IPS DF 6.9 (cell line): ENCODE data around the gene PABPN1L.

ENCODE experiments used
- DNase-seq: peaks from one replicate; pipeline ENCODE4 v3.0.0-alpha.2; 2013; ENCODE audit warnings: low read depth, low spot score
- H3K27ac ChIP-seq: one replicate; pipeline ENCODE4 v1.5.1; 2013; ENCODE audit warnings: low read length, control low read depth
- H3K27me3 ChIP-seq: 2 replicates; pipeline ENCODE4 v1.6.1; 2013; ENCODE audit warnings: mild to moderate bottlenecking, low read length; ENCODE audit not compliant: control insufficient read depth, insufficient read depth
- H3K36me3 ChIP-seq: 2 replicates; pipeline ENCODE4 v1.6.1; 2013; ENCODE audit warnings: low read length; ENCODE audit not compliant: control insufficient read depth, insufficient read depth
- H3K4me1 ChIP-seq: 2 replicates; pipeline ENCODE4 v1.6.1; 2013; ENCODE audit warnings: low read length; ENCODE audit not compliant: control insufficient read depth, insufficient read depth
- H3K4me3 ChIP-seq: 2 replicates; pipeline ENCODE4 v1.5.1; 2013; ENCODE audit warnings: mild to moderate bottlenecking, low read length
- H3K9me3 ChIP-seq: 2 replicates; pipeline ENCODE4 v1.6.1; 2013; ENCODE audit warnings: low read length, inconsistent platforms; ENCODE audit not compliant: control insufficient read depth, insufficient read depth
- WGBS: extraction: QIAGEN DNeasy Blood & Tissue Kit; methylation state at CpG from one replicate; pipeline ENCODE4 v1.1.7; 2013; ENCODE audit warnings: mixed read lengths, missing lambda C conversion rate; ENCODE audit not compliant: insufficient read length, insufficient coverage; 5-methylcytosine and 5-hydroxymethylcytosine counted together

The PABPN1L gene

GRCh38 chr16:88868974-88869672 lies 2.7 kb upstream of the PABPN1L start:
- no peak for DNase-seq
- no CpG with 5 or more reads among the region's 27 CpGs for WGBS
- no peaks in the 10 kb centered on the region; the same call in 1 of the 2 replicates for H3K36me3 ChIP-seq
- H3K9me3 ChIP-seq, result no peaks in the 10 kb centered on the region
- no peak overlapping the region for H3K4me3 ChIP-seq
- H3K27me3 ChIP-seq, result no peaks in the 10 kb centered on the region
- no peaks in the 10 kb centered on the region; the same call in 1 of the 2 replicates for H3K4me1 ChIP-seq
- no peak overlapping the region for H3K27ac ChIP-seq

- H3K27me3 ChIP-seq, result no peaks in the 10 kb centered on the region
- DNase-seq, result no peak
- no peaks in the 10 kb centered on the region; the same call in 1 of the 2 replicates for H3K36me3 ChIP-seq
- WGBS, result no CpG with 5 or more reads among the region's 24 CpGs
- no peak overlapping the region for H3K27ac ChIP-seq
- H3K4me1 ChIP-seq, result no peaks in the 10 kb centered on the region
- H3K4me3 ChIP-seq, result no peak overlapping the region
- no peaks in the 10 kb centered on the region for H3K9me3 ChIP-seq
Measured at GRCh38 chr16:88867581-88868246, 1.3 kb upstream of the PABPN1L start.

DNA sequence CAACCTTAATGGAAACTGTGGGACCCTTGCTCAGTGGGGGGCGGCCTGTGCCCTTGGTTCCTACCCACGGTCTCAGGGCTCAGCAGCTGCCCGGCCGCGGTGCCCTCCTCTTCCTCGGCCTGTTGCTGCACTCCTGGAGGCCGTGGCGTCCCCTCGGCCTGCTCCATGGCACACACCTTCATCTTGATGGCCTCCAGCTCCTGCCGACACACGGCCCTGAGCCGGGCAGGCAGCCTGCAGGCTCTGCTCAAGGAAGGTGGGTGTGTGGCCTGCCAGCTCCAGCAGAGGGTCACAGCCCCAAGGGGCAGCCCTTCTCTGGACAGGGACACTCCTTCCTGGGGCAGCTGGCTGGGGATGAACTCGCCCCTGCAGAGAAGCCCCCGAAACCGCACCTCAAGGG lies 718 bp downstream of the PABPN1L start:
- no peak for DNase-seq
- no peaks in the 10 kb centered on the region for H3K27me3 ChIP-seq
- no peak overlapping the region for H3K27ac ChIP-seq
- no peaks in the 10 kb centered on the region for H3K9me3 ChIP-seq
- WGBS, result no CpG with 5 or more reads among the region's 15 CpGs
- H3K4me1 ChIP-seq, result no peaks in the 10 kb centered on the region
- H3K36me3 ChIP-seq, result peaks cover 9% of the 10 kb centered on the region
- no peak overlapping the region for H3K4me3 ChIP-seq

GRCh38 chr16:88865310-88865709 lies 1.1 kb downstream of the PABPN1L start:
- no CpG with 5 or more reads among the region's 14 CpGs for WGBS
- no peaks in the 10 kb centered on the region for H3K27me3 ChIP-seq
- H3K9me3 ChIP-seq, result no peaks in the 10 kb centered on the region
- no peak for DNase-seq
- H3K27ac ChIP-seq, result no peak overlapping the region
- no peak overlapping the region for H3K4me3 ChIP-seq
- no peaks in the 10 kb centered on the region for H3K4me1 ChIP-seq
- peaks cover 14% of the 10 kb centered on the region for H3K36me3 ChIP-seq

GRCh38 chr16:88864521-88864920 lies 1.9 kb downstream of the PABPN1L start:
- Histone ChIP-seq H3K27ac (no peak overlapping the region), H3K4me3 (no peak overlapping the region), H3K36me3 (peaks cover 18% of the 10 kb centered on the region), H3K9me3 (no peaks in the 10 kb centered on the region), H3K27me3 (no peaks in the 10 kb centered on the region), H3K4me1 (no peaks in the 10 kb centered on the region)
- WGBS, result no CpG with 5 or more reads among the region's 18 CpGs
- no peak for DNase-seq

DNA sequence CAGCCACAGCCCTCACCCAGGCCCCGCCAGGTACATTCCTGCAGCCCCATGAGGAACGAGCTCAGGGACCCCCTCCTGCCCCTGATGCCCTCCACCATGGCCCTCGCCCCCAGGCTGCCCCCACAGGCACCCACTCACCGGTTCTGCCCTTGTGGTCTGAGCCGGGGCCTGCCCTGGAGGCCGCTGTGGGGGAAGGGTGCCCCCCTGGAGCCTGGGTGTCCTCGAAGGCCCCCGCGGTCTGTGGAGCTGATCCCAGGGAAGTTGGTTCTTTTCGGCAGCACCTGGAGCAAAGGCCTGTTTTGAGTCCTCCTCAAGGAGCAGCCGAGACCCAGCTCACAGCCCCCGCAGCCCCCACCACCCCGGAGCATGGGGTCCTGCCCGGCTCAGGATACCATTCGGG lies 2.4 kb downstream of the PABPN1L start:
- Histone ChIP-seq H3K27me3 (no peaks in the 10 kb centered on the region), H3K27ac (no peak overlapping the region), H3K4me1 (no peaks in the 10 kb centered on the region), H3K4me3 (no peak overlapping the region), H3K36me3 (peaks cover 19% of the 10 kb centered on the region), H3K9me3 (no peaks in the 10 kb centered on the region)
- no peak for DNase-seq
- no CpG with 5 or more reads among the region's 15 CpGs for WGBS

GRCh38 chr16:88863426-88863825 lies 3.0 kb downstream of the PABPN1L start:
- WGBS, result no CpG with 5 or more reads among the region's 13 CpGs
- no peaks in the 10 kb centered on the region for H3K27me3 ChIP-seq
- H3K4me1 ChIP-seq, result no peaks in the 10 kb centered on the region
- H3K27ac ChIP-seq, result no peak overlapping the region
- peaks cover 20% of the 10 kb centered on the region for H3K36me3 ChIP-seq
- H3K9me3 ChIP-seq, result no peaks in the 10 kb centered on the region
- no peak for DNase-seq
- H3K4me3 ChIP-seq, result no peak overlapping the region

- H3K4me1 ChIP-seq, result no peaks in the 10 kb centered on the region
- no peak overlapping the region for H3K27ac ChIP-seq
- H3K36me3 ChIP-seq, result peaks cover 20% of the 10 kb centered on the region
- no peaks in the 10 kb centered on the region for H3K9me3 ChIP-seq
- no peak for DNase-seq
- WGBS, result no CpG with 5 or more reads among the region's 25 CpGs
- no peak overlapping the region for H3K4me3 ChIP-seq
- no peaks in the 10 kb centered on the region for H3K27me3 ChIP-seq
Measured at GRCh38 chr16:88862968-88863367, 3.5 kb downstream of the PABPN1L start.

DNA sequence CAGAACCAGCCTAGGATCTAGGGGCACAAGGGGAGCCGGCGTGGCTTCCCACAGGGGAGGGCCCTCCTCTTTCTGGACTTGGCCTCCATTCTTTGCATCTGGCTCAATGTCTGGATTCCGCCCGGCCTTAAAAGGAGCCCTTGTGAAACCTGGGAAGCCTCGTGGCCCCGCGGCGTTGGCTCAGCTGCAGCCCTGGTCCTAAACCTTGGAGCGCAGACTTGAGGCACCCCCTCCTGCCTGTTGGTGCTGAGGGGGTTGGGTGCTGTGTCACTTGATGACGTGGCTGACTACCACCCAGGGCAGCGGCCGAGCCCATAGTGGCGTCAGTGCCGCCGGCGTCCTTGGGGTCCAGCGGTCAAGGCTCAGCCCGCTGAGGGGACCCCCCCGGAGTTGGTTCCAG lies 5.1 kb downstream of the PABPN1L start:
- Histone ChIP-seq H3K36me3 (peaks cover 20% of the 10 kb centered on the region), H3K9me3 (no peaks in the 10 kb centered on the region), H3K4me3 (no peak overlapping the region), H3K27ac (no peak overlapping the region), H3K4me1 (no peaks in the 10 kb centered on the region), H3K27me3 (no peaks in the 10 kb centered on the region)
- no CpG with 5 or more reads among the region's 19 CpGs for WGBS
- DNase-seq, result no peak

- DNase-seq, result no peak
- no CpG with 5 or more reads among the region's 20 CpGs for WGBS
- Histone ChIP-seq H3K36me3 (peaks cover 20% of the 10 kb centered on the region), H3K27me3 (no peaks in the 10 kb centered on the region), H3K4me1 (peaks cover 4% of the 10 kb centered on the region), H3K4me3 (no peak overlapping the region), H3K27ac (no peak overlapping the region), H3K9me3 (no peaks in the 10 kb centered on the region)
Measured at GRCh38 chr16:88859381-88860091, 6.9 kb downstream of the PABPN1L start.
